Caco-2 (cell line): ENCODE results near the gene UBE2J2. TPM values are rescaled to one million over a fixed set of nuclear protein-coding genes. Genes with fewer than 3 reads are reported as not detected.

Experiments used
- BruUV-seq: library from RNA; stranded (reverse); fragments of 400-500 nt; replicated peaks from 2 replicates; lab custom pipeline; 2021; lab: Mats Ljungman, UMichigan
- CTCF ChIA-PET: fragments of 300-600 bp; sonication (Branson Sonifier 250); formaldehyde crosslinking; loops from one replicate; lab custom pipeline; 2022; ENCODE audit warnings: antibody characterized with exemption; lab: Charles Lee
- POLR2A ChIA-PET: fragments of 300-600 bp; sonication (Branson Sonifier 250); formaldehyde crosslinking; loops from one replicate; lab custom pipeline; 2022; ENCODE audit warnings: antibody characterized with exemption; lab: Charles Lee
- DNase-seq, 2 experiments: peaks; one replicate each; pipeline versions ENCODE4 v3.0.0 to v3.0.0-alpha.2; 2020 to 2022
- H3K27me3 ChIP-seq: replicated peaks from 2 replicates; pipeline ENCODE4 v1.6.0; 2011; ENCODE audit warnings: low read length; ENCODE audit not compliant: control insufficient read depth, insufficient read depth
- H3K36me3 ChIP-seq: 2 replicates; pipeline ENCODE4 v1.5.1; 2011; ENCODE audit warnings: low read length; ENCODE audit not compliant: control insufficient read depth, insufficient read depth
- H3K4me1 ChIP-seq: fragments of 250-450 bp; sonication (Bioruptor Pico); 2 replicates; pipeline ENCODE4 v1.5.1; 2020; ENCODE audit warnings: mild to moderate bottlenecking
- H3K4me3 ChIP-seq: 2 replicates; pipeline ENCODE4 v1.5.1; 2011; ENCODE audit warnings: low read depth, mild to moderate bottlenecking, control low read depth, low read length
- H3K9me3 ChIP-seq: fragments of 250-450 bp; sonication (Bioruptor Pico); 2 replicates; pipeline ENCODE4 v1.5.1; 2020; ENCODE audit warnings: mild to moderate bottlenecking, moderate library complexity
- H3K27ac Mint-ChIP-seq: one replicate; pipeline ENCODE4 v1.8.0; 2022; ENCODE audit warnings: mixed read lengths; ENCODE audit not compliant: unreplicated experiment
- H3K27me3 Mint-ChIP-seq: one replicate; pipeline ENCODE4 v1.8.0; 2022; ENCODE audit warnings: mixed read lengths; ENCODE audit not compliant: insufficient read depth, unreplicated experiment
- H3K36me3 Mint-ChIP-seq: one replicate; pipeline ENCODE4 v1.8.0; 2022; ENCODE audit warnings: mild to moderate bottlenecking, mixed read lengths; ENCODE audit not compliant: insufficient read depth, unreplicated experiment
- H3K4me1 Mint-ChIP-seq: one replicate; pipeline ENCODE4 v1.8.0; 2022; ENCODE audit warnings: low read depth, mixed read lengths; ENCODE audit not compliant: unreplicated experiment
- H3K4me3 Mint-ChIP-seq: one replicate; pipeline ENCODE4 v1.8.0; 2022; ENCODE audit warnings: mild to moderate bottlenecking, moderate library complexity, mixed read lengths; ENCODE audit not compliant: unreplicated experiment
- H3K9me3 Mint-ChIP-seq: one replicate; pipeline ENCODE4 v1.8.0; 2022; ENCODE audit warnings: mixed read lengths; ENCODE audit not compliant: unreplicated experiment
- intact Hi-C: fragments of 100-400 bp; cut with micrococcal nuclease; formaldehyde crosslinking; loops from one replicate; pipeline ENCODE4 v1.10.0; 2022; ENCODE audit not compliant: unreplicated experiment
- total RNA-seq: library from RNA; stranded (reverse); gene quantifications from 2 replicates; pipeline ENCODE4 v1.2.3, GENCODE V29; 2022
- TF ChIP-seq, protein P1 (sequence below), 2 experiments: fragments of 200-600 bp in 1 of 2; IDR thresholded peaks; 1 replicate in 1 of 2; 2 replicates in 1 of 2; pipeline versions ENCODE4 v1.5.1 to v1.8.0; 2011 to 2022; ENCODE audit warnings: antibody characterized with exemption in 1 of 2, control low read depth in 1 of 2, inconsistent platforms in 1 of 2, low read depth in 1 of 2, low read length in 1 of 2, mild to moderate bottlenecking in 1 of 2, moderate library complexity in 1 of 2; ENCODE audit not compliant: insufficient read depth in 1 of 2, severe bottlenecking in 1 of 2, unreplicated experiment in 1 of 2

The UBE2J2 gene
- total RNA-seq, 1 experiment from 2014 or later = 57.2 TPM

DNA sequence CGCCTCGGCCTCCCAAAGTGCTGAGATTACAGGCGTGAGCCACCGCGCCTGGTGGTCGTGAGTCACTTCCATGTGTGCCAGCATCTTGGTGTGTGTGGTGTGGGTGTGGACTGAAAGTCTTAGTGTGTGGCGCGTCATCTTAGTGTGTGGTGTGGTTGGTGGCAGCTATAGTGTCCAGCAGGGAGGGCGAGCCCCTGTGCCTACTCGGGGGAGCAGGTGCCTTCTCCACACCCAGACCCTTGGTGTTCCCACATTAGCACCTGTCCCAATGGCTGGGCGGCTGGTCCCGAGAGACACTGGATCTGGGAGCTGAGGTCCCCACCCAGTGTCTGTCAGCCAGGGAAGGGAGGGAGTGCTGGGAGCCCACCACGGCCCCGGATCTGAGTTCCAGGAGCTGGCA, 9.3 kb upstream of the UBE2J2 start:
- intact Hi-C loops = no loop called here
- no peak for DNase-seq
- H3K27ac Mint-ChIP-seq = no peak overlapping the region
- TF ChIP-seq, protein P1, sequence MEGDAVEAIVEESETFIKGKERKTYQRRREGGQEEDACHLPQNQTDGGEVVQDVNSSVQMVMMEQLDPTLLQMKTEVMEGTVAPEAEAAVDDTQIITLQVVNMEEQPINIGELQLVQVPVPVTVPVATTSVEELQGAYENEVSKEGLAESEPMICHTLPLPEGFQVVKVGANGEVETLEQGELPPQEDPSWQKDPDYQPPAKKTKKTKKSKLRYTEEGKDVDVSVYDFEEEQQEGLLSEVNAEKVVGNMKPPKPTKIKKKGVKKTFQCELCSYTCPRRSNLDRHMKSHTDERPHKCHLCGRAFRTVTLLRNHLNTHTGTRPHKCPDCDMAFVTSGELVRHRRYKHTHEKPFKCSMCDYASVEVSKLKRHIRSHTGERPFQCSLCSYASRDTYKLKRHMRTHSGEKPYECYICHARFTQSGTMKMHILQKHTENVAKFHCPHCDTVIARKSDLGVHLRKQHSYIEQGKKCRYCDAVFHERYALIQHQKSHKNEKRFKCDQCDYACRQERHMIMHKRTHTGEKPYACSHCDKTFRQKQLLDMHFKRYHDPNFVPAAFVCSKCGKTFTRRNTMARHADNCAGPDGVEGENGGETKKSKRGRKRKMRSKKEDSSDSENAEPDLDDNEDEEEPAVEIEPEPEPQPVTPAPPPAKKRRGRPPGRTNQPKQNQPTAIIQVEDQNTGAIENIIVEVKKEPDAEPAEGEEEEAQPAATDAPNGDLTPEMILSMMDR (IDR thresholded peaks at IDR 0.05; ENCODE audit: insufficient read depth in 1 of 2, low read depth in 1 of 2, low read length in 1 of 2, severe bottlenecking in 1 of 2, unreplicated experiment in 1 of 2) = no peak
- no TSS peak for BruUV-seq
- Histone ChIP-seq H3K4me3 (no peak overlapping the region), H3K9me3 (no peaks in the 10 kb centered on the region), H3K27me3 (no peaks in the 10 kb centered on the region), H3K36me3 (no peaks in the 10 kb centered on the region), H3K4me1 (no peaks in the 10 kb centered on the region)
- no peaks in the 10 kb centered on the region for H3K27me3 Mint-ChIP-seq
- no peaks in the 10 kb centered on the region for H3K4me1 Mint-ChIP-seq
- H3K9me3 Mint-ChIP-seq = no peaks in the 10 kb centered on the region
- no peaks in the 10 kb centered on the region for H3K36me3 Mint-ChIP-seq
- CTCF ChIA-PET = no interaction called here
- H3K4me3 Mint-ChIP-seq = no peak overlapping the region
- POLR2A ChIA-PET = no interaction called here

DNA sequence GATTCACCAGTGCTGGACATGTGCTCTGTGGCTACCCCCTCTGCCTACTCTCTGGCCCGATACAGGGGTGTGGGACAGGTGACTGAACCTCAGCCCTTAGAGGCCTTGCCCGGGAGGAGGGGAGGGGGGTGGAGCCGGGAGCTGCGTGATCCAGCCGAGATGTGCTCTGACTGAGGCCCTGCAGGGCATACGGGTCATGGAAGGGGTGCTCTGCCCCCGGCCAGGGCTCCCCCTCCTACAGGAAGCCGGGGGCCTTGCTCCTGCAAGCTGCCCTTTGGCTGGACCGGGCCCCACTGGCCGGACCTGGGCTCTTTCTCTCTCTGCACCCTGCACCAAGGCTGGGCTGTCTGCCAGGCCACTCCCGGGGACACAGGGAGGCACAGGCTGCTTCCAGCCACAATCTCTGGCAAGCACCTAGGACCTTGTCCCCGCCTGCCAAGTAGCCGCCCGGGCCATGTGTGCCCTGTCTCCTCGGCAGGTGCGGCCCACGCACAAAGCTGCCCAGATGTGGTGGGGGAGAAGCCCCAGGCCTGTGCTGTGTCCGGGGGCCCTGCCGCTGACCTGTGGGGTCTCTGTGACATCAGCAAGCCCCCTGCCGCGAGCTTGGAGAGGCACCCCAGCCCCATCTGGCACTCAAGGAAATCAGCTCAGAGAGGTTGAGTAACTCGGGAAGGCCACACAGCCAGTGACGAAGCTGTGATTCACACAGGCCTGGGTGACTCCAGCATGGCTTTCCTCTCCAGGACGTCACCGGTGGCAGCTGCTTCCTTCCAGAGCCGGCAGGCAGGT, 8.1 kb upstream of the UBE2J2 start:
- H3K4me3 Mint-ChIP-seq = no peak overlapping the region
- H3K9me3 Mint-ChIP-seq = no peaks in the 10 kb centered on the region
- ChIA-PET CTCF (no interaction called here), POLR2A (no interaction called here)
- intact Hi-C loops = no loop called here
- no peaks in the 10 kb centered on the region for H3K9me3 ChIP-seq
- no peak for DNase-seq
- TF ChIP-seq, protein P1 (IDR thresholded peaks at IDR 0.05; ENCODE audit: insufficient read depth in 1 of 2, low read depth in 1 of 2, low read length in 1 of 2, severe bottlenecking in 1 of 2, unreplicated experiment in 1 of 2) = no peak
- H3K27ac Mint-ChIP-seq = no peak overlapping the region
- no peak overlapping the region for H3K4me3 ChIP-seq
- H3K36me3 Mint-ChIP-seq = no peaks in the 10 kb centered on the region
- no peaks in the 10 kb centered on the region for H3K4me1 Mint-ChIP-seq
- H3K4me1 ChIP-seq = no peaks in the 10 kb centered on the region
- H3K27me3 Mint-ChIP-seq = no peaks in the 10 kb centered on the region
- no TSS peak for BruUV-seq
- no peaks in the 10 kb centered on the region for H3K36me3 ChIP-seq
- H3K27me3 ChIP-seq = no peaks in the 10 kb centered on the region

DNA sequence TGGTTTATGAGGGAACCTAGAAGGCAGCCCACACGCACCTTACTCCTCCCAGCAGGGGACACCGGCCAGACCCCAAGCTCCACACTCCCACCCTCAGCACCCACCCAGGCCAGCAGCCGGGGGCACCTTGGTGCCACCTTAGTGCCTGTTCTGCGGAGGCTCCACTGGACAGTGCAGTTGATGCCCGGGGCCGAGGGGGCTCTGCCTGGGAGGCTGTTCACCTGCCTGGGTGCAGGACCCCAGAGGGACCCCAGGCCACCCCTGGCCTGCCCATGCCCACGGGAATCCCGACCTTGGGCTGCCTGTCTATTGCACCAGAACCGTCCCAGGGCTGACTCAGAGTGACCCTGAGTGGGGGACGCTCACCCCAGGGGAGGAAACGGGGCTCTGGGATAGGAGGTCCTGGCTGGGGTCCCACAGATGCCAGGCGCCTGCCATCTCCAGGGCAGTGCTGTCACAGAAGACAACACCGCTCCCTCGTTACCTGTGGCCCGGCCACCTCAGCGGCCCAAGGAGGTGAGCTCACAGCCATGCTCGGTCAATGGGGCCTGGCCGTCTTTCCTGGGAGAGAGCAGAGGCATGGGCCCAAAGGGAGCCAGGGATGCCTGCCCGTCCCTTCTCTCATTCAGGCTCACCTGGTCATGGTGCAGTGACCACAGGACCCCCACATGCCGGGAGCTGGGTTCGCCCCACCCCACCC, 7.3 kb upstream of the UBE2J2 start:
- no peaks in the 10 kb centered on the region for H3K4me1 Mint-ChIP-seq
- Histone ChIP-seq H3K9me3 (no peaks in the 10 kb centered on the region), H3K4me3 (no peak overlapping the region), H3K4me1 (no peaks in the 10 kb centered on the region), H3K36me3 (no peaks in the 10 kb centered on the region), H3K27me3 (no peaks in the 10 kb centered on the region)
- no peaks in the 10 kb centered on the region for H3K27me3 Mint-ChIP-seq
- POLR2A ChIA-PET = no interaction called here
- H3K9me3 Mint-ChIP-seq = no peaks in the 10 kb centered on the region
- CTCF ChIA-PET = no interaction called here
- TF ChIP-seq, protein P1 (IDR thresholded peaks at IDR 0.05; ENCODE audit: insufficient read depth in 1 of 2, low read depth in 1 of 2, low read length in 1 of 2, severe bottlenecking in 1 of 2, unreplicated experiment in 1 of 2) = no peak
- no peak overlapping the region for H3K4me3 Mint-ChIP-seq
- DNase-seq = no peak
- BruUV-seq = no TSS peak
- intact Hi-C loops = no loop called here
- no peaks in the 10 kb centered on the region for H3K36me3 Mint-ChIP-seq
- no peak overlapping the region for H3K27ac Mint-ChIP-seq
